ENCODE measurements around the gene THTPA.
A peak's percentile ranks its signal among the peaks of the same experiment; 100 is the strongest.
"Not testable (repeated sequence)": the region's sequence is repeated elsewhere in the genome, so short reads cannot be mapped to it uniquely, and the experiment has no call there.

Gene THTPA

DNA sequence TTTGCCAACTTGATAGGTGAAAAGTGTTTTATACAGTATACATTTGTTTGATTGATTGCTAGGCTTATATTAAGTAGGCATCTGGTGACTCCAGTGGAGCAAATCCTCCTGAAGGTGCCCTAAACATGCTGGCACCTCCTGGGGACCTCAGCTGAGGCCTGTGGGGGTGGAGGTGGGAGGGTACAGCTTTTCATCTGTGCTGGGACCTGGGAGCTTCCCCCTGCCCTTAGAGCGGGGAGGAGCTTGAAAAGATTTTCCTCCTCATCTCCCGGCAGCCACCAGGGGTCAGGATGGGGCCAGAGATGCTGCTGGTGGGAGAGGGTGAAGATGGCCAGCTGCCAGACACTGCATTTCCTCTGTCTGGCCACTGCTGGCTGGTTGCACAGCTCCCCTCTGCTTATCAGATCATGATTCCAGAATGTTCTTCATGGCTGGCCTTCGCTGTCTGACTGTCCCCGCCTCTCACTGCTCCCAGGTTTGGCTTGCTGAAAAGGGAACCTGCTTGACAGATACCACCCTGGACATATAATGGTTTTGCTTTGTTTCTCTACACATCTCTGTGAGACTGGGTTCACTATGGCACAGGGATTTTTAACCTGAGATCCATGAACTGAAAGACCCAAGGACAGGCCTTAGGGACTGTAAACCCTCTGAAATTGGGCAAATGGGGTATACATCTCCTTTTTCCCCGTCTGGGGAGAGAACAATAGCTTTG lies 33.0 kb downstream of the THTPA start:
- peak; percentile 69 to 84 for DNase-seq

DNA sequence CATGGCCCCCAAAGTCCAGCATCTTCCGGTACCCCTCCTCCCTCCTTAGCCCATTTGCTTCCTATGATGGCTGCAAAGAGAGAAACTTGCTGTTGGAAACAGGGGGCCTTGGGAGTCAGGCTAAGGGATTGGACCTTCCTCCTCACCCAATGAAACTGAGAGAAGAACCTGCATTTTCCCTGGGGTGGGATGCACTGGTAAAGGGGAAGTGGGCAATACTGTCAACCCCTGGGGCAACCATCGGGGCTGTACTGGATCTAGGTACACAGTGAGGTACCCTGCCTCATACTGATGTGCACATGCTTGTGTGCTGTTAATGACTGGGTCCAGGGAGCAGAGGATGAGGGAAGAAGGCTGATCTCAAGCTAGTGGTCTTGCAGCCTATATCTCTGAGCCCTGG lies 33.5 kb downstream of the THTPA start:
- DNase-seq: no peak

DNA sequence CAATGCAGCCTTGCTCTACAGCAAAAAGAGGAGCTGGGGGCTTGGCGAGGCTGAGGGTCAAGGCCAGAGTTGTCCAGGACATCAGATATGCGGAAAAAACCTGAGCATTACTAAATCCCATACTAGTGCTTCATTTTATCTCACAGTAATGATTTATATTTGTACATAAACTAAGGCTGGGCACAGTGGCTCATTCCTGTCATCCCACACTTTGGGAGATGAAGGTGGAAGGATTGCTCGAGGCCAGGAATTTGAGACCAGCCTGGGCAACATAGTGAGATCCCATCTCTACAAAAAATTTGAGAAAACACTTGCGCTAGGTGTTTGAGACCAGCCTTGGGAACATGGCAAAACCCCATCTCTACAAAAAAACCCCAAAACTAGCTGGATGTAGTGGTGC lies 34.1 kb downstream of the THTPA start:
- DNase-seq: no peak

DNA sequence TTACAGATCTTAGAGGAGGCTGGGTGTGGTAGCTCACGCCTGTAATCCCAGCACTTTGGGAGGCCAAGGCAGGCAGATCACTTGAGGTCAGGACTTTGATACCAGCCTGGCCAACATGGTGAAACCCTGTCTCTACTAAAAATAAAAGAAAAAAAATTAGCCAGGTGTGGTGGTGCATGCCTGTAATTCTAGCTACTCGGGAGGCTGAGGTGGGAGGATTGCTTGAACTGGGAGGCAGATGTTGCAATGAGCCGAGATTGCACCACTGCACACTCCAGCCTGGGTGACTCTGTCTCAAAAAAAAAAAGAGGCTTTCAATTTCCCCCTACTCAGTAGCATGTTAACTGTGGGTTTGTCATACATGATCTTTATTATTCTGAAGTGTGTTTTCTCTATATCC lies 38.1 kb downstream of the THTPA start:
- DNase-seq: not testable (repeated sequence)

DNA sequence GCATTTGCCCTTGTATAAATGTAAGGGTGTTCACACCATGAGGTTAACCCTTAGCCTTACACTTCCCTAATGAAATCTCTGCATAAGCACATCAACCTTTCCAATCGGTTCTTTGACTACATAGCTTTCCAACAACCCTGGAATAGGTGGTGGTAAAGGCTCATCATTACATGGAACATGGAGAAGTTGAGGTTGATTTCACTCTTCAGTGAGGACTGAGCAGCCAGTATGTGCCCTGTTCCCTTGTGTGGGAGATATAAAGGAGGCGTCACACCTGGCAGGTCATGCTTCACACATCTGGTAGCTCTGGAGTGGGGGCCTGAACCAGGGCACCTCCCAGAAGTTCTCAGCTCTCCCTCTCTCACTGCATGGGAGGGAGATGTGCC lies 44.2 kb downstream of the THTPA start:
- DNase-seq: no peak

DNA sequence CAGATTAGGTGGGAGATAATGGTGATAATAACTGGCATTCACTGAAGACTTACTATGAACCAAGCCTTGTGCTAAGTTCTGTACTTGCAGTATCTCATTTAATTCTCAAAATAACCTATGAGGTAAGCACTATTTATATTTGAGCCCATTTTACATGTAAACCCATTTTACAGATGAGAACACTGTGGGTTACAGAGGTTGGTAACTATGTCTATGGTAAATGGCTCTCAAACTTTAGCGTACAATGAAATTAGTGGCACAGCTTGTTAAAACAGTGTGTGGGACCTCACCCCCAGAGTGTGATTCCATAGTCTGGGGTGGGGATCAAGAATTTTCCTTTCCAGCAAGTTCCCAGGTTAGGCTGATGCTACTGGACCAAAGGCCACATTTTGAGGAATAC lies 44.7 kb downstream of the THTPA start:
- DNase-seq: no peak

DNA sequence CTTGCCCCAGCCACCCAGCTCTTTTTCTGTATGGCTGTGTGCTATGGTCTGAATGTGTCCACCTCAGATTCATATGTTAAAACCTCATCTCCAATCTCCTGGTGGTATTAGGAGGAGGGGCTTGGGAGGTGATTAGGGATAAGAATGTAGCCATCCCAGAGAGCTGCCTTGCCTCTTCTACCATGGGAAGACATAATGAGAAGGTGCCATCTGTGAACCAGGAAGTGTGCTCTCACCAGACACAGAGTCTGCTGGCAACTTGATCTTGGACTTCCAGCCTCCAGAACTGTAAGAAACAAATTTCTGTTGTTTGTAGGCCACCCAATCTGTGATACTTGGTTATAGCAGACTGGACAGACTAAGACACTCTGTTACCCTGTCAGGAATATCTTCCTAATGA lies 45.4 kb downstream of the THTPA start:
- DNase-seq: no peak

DNA sequence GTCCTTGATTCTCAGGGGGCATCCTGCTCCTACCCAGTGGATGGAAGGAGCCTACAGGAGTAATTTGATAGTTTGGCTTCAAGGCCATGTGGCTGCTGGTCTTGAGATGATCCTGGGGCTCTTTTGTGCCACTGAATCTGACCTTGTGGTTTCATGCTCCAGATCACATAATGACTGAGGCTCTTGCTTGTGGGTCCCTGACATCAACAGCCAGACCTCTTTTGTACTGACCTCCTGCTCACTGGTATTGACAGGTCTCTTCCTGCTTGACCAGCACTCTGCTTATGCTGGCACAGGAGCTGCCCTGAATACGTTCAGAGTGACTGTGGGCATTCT lies 45.7 kb downstream of the THTPA start:
- DNase-seq: no peak

DNA sequence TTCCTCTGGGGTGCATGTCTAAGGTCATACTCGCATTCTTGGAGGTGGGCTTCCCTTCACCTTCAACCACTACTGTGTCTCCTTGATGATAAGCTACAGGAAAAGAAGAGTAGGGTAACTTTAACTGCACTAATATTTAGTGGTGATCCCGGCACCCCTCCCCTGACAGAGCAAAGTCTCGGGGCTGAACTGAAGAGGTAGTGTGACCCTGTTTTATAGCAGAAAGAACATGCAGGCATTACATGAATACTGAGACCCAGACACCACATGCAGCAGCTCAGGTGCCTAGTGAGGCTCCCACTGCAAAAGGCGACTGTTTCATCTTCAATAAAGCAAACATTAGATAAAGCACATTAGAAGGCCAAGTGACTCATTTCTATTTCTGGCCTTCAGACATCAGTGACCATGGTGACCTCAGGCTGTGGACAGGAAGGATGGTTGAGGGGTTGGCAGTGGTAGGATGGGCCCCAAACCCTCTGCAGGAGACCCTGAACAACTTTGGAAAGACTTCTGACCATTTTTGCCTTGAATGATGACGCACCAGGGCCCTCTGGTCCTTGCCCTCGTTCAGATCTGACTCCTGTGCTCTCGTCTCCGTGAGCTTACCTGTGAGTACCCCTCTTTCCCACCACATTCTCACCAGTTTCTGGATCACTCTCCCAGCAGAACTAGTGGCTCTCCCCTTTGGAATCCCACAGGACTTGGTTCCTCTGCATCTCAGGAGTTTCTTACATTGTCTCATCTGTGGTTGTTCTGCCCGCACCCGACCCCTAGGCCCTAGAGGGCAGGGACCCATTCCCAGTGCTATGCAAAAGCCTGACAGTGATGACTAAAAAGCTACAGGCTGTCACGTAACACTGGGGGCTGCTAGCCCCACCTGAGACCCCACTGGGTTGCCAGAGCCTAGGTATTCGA lies 46.4 kb downstream of the THTPA start:
- no peak for DNase-seq

DNA sequence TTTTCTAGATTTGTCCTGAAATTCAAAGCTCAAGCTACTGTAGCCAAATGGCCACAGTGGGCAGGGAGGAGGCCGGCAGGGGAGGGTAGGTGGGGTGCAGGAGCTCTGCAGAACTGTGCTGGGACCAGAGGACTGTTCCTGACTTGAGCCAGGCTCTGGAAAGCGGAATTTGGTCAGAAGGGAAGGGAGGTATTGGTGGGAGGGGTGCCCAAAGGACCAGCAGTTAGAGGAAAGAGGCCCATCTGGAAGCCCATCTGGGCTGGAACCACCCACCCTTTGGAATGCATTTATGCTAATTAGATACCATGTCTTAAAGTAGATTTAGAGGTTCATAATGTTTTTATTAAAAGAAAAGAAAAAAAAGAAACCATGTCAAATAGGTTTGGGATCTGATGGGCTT lies 47.0 kb downstream of the THTPA start:
- no peak for DNase-seq

DNA sequence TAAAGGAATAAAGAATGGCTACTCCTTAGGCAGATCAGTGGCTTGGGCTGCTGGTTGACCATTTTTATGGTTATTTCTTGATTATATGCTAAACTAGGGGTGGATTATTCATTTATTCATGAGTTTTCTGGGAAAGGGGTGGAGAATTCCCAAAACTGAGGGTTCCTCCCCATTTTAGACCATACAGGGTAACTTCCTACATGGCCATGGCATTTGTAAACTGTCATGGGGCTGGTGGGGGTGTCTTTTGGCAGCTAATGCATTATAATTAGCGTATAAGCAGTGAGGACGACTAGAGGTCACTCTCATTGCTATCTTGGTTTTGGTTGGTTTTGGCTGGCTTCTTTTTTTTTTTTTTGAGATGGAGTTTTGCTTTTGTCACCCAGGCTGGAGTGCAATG lies 48.1 kb downstream of the THTPA start:
- DNase-seq: no peak

DNA sequence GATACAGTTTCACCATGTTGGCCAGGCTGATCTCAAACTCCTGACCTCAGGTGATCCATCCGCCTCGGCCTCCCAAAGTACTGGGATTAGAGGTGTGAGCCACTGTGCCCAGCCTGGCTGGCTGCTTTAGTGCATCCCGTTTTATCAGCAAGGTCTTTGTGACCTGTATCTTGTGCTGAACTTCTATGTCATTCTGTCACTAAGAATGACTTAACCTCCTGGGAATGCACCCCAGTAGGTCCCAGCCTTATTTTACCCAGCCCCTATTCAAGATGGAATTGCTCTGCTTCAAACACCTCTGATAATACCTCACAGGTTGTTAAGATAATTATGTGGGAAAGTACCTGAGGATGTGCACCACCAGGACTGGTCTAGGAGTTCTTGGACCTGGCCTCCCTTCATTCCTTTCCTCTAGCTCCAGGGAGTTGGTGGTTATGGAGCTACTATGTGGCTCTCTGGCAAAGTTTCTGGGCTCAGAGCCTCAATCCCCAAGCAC lies 48.7 kb downstream of the THTPA start:
- DNase-seq: no peak

DNA sequence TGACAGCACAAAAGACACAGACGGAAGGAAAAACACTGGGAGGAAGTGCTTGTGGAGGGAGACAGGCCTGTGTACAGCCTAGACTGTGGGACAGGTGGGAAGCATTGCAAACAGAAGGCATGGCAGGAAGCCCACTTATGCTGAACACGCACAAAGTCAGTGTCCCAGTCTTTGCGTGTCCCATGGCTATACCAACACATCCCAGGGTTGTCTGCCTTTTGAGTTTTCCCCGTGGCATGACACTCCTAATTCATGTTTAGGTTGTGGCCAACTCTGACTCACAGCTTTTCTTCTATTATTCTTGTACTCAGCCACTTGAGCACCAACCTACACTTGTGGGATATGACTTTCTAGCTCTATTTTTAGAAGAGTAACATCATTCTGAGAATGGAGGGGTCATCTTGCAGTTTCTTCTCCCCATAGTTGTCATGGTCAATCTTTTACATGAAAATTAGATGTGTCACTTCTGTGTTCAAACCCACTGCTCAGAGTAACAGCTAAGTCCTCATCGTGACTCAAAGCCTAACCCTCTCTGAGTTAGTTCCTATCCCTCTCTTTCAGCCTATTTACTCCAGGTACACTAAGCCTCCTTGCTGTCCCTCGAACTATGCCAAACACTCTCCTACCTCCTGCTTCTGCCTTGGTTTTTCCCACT lies 50.0 kb downstream of the THTPA start:
- DNase-seq: no peak

DNA sequence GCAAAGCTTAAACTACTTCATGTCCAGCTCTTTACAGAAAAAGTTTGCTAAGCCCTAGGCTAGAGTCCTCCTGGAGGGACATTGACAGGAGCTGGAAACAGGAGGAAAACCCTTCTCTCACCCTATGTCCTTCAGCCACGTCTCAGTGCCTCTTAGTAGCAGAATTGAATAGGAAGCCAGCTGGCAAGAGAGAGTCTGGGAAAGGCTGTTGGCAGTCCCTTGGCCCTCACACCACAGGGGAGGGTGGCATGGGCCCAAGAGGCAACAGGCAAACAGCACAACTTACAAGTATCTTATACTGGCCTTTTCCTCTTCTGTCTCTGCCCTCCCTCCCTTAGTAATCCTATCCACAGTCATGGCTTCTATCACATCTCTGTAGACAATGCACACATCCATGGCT lies 52.4 kb downstream of the THTPA start:
- DNase-seq: no peak

DNA sequence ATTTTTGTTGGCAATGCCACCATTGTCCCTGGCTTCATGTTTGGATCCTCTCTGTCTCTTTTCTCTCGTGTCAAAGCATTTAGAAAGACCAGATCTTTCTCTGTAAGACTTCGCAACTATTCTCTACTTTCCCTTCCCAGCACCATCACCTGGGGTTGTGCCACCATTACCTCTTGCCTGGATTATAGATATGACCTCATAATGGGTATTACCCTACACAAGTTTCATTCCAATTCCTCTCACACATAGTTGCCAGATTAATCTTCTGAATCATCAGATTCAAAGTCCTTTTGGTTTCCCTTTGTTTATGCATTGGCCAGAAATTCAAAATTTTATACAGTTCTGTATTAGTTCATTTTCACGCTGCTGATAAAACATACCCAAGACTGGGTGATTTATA lies 52.9 kb downstream of the THTPA start:
- no peak for DNase-seq

DNA sequence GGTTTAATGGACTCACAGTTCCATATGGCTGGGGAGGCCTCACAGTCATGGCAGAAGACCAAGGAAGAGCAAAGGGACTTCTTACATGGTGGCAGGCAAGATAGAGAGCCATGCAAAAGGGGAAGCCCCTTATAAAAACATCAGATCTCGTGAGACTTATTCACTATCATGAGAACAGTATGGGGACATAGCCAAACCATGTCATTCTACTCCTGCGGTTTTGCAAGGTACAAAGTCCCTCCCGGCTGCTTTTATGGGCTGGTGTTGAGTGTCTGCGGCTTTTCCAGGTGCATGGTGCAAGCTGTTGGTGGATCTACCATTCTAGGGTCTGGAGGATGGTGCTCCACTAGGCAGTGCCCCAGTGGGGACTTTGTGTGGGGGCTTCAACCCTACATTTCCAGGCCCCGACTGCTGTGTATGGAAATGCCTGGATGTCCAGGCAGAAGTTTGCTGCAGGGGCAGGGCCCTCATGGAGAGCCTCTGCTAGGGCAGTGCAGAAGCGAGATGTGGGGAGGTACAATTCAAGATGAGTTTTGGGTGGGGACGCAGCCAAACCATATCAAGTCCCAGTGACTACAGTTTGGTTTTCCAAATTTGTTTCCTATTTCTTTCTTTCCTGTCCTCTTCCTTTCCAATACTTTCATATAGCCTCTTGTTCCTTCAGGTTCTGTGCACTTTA lies 53.5 kb downstream of the THTPA start:
- not testable (repeated sequence) for DNase-seq
